ENCODE results near the gene HBP1. TPM values are rescaled to one million over a fixed set of nuclear protein-coding genes. Genes with fewer than 3 reads are reported as not detected.
"Not testable (repeated sequence)": the region's sequence is repeated elsewhere in the genome, so short reads cannot be mapped to it uniquely, and the experiment has no call there.

The HBP1 gene
- total and polyA plus RNA-seq, 9 donors, result 46.0 to 78.4 (median 59.8) TPM

DNA sequence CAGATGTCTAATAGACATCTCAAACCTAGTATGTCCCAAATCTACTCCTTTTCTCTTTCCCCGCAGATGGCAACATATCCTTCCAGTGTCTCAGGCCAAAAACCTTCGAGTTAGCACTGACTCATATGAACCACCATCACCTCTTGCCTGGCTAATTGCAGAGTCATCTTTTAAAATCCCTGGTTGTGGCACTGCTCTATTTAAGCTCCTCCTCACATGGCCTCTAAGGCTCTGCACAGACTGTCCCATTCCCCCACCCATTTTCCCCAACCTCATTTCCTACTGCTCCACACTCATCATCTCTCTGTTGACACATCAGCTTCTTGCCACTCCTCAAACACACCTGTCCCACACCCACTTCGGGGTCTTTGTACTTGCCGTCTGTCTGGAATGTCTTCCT lies 16.8 kb upstream of the HBP1 start:
- H3K4me3 ChIP-seq (ENCODE audit: low read length), result no peak overlapping the region
- 29% methylated on average over 2 of the region's 4 CpGs for WGBS (ENCODE audit: insufficient coverage)

DNA sequence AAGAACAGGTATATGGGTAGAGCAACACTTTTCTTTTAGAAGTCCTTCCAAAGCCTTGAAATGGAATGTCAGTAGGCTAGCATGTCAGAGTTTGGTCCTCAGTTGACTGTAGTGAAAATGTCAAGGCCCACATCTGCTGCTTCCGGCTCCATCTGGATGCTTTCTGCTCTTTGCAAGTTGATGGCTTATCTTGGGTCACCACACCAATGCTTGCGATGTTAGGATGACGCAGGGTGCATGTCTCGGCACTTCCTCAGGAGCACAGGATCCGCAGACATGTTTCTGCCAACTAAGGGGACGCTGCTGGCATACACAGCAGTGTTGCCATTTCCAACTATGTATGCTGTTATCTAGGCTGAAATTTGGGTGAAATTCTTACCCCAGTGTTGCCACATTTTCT lies 14.0 kb upstream of the HBP1 start:
- Histone ChIP-seq H3K27me3 (ENCODE audit: control insufficient read depth, insufficient read depth, low read length) (no peaks in the 10 kb centered on the region), H3K36me3 (ENCODE audit: control insufficient read depth, insufficient read depth, low read length) (no peaks in the 10 kb centered on the region), H3K4me1 (ENCODE audit: control insufficient read depth, insufficient read depth, low read length) (no peaks in the 10 kb centered on the region), H3K4me3 (ENCODE audit: low read length) (no peak overlapping the region), H3K27ac (ENCODE audit: low read length) (no peak overlapping the region), H3K9me3 (replicated peaks; ENCODE audit: control insufficient read depth, low read depth, low read length) (no peaks in the 10 kb centered on the region)
- WGBS (ENCODE audit: insufficient coverage), result 94% methylated on average over 5 of the region's 6 CpGs
- no peak for DNase-seq

More for the DNA sequence above, 16.8 kb upstream of the HBP1 start:
- H3K27ac ChIP-seq (ENCODE audit: low read length), result no peak overlapping the region
- DNase-seq, result no peak
- H3K4me1 ChIP-seq (ENCODE audit: control insufficient read depth, insufficient read depth, low read length), result no peaks in the 10 kb centered on the region
- no peaks in the 10 kb centered on the region for H3K27me3 ChIP-seq (ENCODE audit: control insufficient read depth, insufficient read depth, low read length)
- H3K9me3 ChIP-seq (replicated peaks; ENCODE audit: control insufficient read depth, low read depth, low read length), result no peaks in the 10 kb centered on the region
- no peaks in the 10 kb centered on the region for H3K36me3 ChIP-seq (ENCODE audit: control insufficient read depth, insufficient read depth, low read length)

DNA sequence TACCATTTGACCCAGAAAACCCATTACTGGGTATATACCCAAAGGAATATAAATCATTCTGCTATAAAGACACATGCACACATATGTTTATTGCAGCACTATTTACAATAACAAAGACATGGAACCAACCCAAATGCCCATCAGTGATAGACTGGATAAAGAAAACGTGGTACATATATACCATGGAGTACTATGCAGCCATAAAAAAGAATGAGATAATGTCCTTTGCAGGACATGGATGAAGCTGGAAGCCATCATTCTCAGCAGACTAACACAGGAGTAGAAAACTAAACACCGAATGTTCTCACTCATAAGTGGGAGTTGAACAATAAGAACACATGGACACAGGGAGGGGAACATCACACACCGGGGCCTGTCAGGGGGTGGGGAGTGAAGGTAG lies 13.1 kb upstream of the HBP1 start:
- H3K27ac ChIP-seq (ENCODE audit: low read length); H3K27me3 ChIP-seq (ENCODE audit: control insufficient read depth, insufficient read depth, low read length); DNase-seq; H3K36me3 ChIP-seq (ENCODE audit: control insufficient read depth, insufficient read depth, low read length); H3K4me3 ChIP-seq (ENCODE audit: low read length); H3K9me3 ChIP-seq (replicated peaks; ENCODE audit: control insufficient read depth, low read depth, low read length); H3K4me1 ChIP-seq (ENCODE audit: control insufficient read depth, insufficient read depth, low read length): not testable (repeated sequence)
- 86% methylated on average over 1 of the region's 3 CpGs for WGBS (ENCODE audit: insufficient coverage)

DNA sequence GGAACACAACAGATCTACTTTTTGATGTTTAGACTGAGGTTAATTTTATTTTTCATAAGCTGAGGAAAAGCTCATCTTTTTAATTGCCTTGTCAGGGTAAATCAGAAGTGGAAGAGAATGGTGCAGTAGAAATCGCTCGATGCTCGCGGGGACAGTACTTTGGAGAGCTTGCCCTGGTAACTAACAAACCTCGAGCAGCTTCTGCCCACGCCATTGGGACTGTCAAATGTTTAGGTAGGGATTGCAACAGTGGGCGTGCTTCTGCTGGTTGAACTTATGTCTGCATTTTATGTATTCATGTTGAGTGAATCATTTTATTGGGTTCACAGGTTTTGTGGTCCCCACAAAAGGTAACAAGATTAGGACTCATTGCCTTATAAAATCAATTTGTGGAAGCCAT lies 11.7 kb upstream of the HBP1 start:
- DNase-seq, result no peak
- no peaks in the 10 kb centered on the region for H3K4me1 ChIP-seq (ENCODE audit: control insufficient read depth, insufficient read depth, low read length)
- no peaks in the 10 kb centered on the region for H3K36me3 ChIP-seq (ENCODE audit: control insufficient read depth, insufficient read depth, low read length)
- no peaks in the 10 kb centered on the region for H3K9me3 ChIP-seq (replicated peaks; ENCODE audit: control insufficient read depth, low read depth, low read length)
- no peak overlapping the region for H3K4me3 ChIP-seq (ENCODE audit: low read length)
- WGBS (ENCODE audit: insufficient coverage), result 89% methylated on average over 6 of the region's 7 CpGs
- no peaks in the 10 kb centered on the region for H3K27me3 ChIP-seq (ENCODE audit: control insufficient read depth, insufficient read depth, low read length)
- no peak overlapping the region for H3K27ac ChIP-seq (ENCODE audit: low read length)

DNA sequence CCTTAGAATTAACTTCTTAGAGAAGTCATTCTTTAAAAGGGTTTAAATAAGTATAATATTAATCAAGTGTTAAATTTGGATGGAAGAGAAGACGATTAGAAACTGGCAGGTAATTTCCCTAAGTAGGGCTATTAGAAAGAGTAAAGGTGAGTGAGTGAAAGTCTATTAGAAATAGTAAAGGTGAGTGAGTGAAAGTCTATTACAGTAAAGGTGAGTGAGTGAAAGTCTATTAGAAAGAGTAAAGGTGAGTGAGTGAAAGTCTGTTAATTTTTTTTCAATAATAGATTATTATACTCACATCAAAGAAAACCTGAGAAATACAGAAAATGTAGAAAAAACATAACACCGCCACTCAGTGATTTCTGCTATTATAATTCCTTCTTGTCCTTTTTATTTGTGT lies 10.8 kb upstream of the HBP1 start:
- no peaks in the 10 kb centered on the region for H3K36me3 ChIP-seq (ENCODE audit: control insufficient read depth, insufficient read depth, low read length)
- WGBS (ENCODE audit: insufficient coverage), result 100% methylated on average over 1 of the region's 2 CpGs
- no peaks in the 10 kb centered on the region for H3K9me3 ChIP-seq (replicated peaks; ENCODE audit: control insufficient read depth, low read depth, low read length)
- H3K27me3 ChIP-seq (ENCODE audit: control insufficient read depth, insufficient read depth, low read length), result no peaks in the 10 kb centered on the region
- no peak overlapping the region for H3K4me3 ChIP-seq (ENCODE audit: low read length)
- no peaks in the 10 kb centered on the region for H3K4me1 ChIP-seq (ENCODE audit: control insufficient read depth, insufficient read depth, low read length)
- no peak overlapping the region for H3K27ac ChIP-seq (ENCODE audit: low read length)
- no peak for DNase-seq

DNA sequence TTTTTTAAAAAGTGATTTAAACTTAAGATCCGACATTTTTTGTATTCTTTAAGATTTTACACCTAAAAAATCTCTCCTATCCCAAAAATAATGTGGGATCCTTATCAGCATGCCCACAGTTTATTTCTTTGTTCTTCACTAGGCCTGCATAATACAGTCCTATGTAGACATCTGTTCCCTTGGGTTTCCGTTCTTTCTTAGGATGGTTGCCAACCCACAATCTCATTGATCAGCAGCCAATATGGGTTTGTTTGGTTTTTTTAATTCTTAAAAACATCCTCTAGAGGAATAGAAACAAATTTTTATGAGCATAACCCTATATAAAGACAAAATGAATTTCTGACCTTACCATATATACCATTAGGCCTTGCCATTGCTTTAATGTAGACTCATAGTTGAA lies 8.4 kb upstream of the HBP1 start:
- WGBS (ENCODE audit: insufficient coverage), result no CpG with 5 or more reads among the region's 2 CpGs
- no peaks in the 10 kb centered on the region for H3K4me1 ChIP-seq (ENCODE audit: control insufficient read depth, insufficient read depth, low read length)
- no peak overlapping the region for H3K4me3 ChIP-seq (ENCODE audit: low read length)
- no peaks in the 10 kb centered on the region for H3K9me3 ChIP-seq (replicated peaks; ENCODE audit: control insufficient read depth, low read depth, low read length)
- DNase-seq, result no peak
- H3K27ac ChIP-seq (ENCODE audit: low read length), result no peak overlapping the region
- no peaks in the 10 kb centered on the region for H3K36me3 ChIP-seq (ENCODE audit: control insufficient read depth, insufficient read depth, low read length)
- no peaks in the 10 kb centered on the region for H3K27me3 ChIP-seq (ENCODE audit: control insufficient read depth, insufficient read depth, low read length)

DNA sequence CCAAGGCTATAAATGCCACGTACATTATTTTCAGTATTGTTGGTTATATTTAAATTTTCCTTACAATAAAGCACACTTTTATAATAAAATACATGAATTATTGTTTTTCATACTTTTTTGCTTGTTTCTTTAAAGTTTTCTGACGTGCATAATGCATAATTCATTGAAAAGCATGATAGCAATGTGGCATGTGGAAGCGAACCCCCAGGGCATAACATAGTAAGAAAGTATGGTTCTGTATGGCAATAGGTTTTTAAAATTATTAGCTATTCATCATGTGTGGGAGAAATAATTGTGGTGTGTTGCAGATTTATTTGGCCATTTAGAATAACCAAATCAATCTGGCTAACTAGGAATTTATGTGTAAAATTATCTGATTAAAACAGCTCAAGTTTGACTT lies 7.4 kb upstream of the HBP1 start:
- H3K36me3 ChIP-seq (ENCODE audit: control insufficient read depth, insufficient read depth, low read length), result no peaks in the 10 kb centered on the region
- no peaks in the 10 kb centered on the region for H3K27me3 ChIP-seq (ENCODE audit: control insufficient read depth, insufficient read depth, low read length)
- 67% methylated on average over 1 of the region's 3 CpGs for WGBS (ENCODE audit: insufficient coverage)
- no peaks in the 10 kb centered on the region for H3K9me3 ChIP-seq (replicated peaks; ENCODE audit: control insufficient read depth, low read depth, low read length)
- DNase-seq, result no peak
- H3K4me3 ChIP-seq (ENCODE audit: low read length), result no peak overlapping the region
- H3K27ac ChIP-seq (ENCODE audit: low read length), result no peak overlapping the region
- no peaks in the 10 kb centered on the region for H3K4me1 ChIP-seq (ENCODE audit: control insufficient read depth, insufficient read depth, low read length)

DNA sequence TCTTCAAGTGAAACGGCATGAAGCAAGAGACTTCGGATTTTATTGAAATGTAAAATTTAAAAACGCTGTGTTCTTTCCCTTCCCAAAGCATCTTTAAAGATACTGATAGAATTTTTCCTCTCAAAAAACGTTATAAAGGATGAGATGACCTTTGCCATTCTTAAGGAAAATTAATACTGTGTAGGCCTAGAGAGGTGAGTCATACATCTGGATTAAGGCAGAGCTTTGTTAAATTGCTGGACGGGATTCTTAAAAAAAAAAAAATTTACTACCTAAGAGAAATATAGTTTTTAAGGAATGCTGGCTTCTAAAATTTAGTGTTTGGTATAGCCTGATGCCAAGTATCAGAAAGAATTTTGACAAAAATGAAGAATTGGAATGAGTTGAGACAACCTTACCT lies 6.3 kb upstream of the HBP1 start:
- H3K27me3 ChIP-seq (ENCODE audit: control insufficient read depth, insufficient read depth, low read length), result no peaks in the 10 kb centered on the region
- H3K9me3 ChIP-seq (replicated peaks; ENCODE audit: control insufficient read depth, low read depth, low read length), result no peaks in the 10 kb centered on the region
- no peak for DNase-seq
- no peak overlapping the region for H3K4me3 ChIP-seq (ENCODE audit: low read length)
- H3K4me1 ChIP-seq (ENCODE audit: control insufficient read depth, insufficient read depth, low read length), result no peaks in the 10 kb centered on the region
- WGBS (ENCODE audit: insufficient coverage), result no CpG with 5 or more reads among the region's 5 CpGs
- no peak overlapping the region for H3K27ac ChIP-seq (ENCODE audit: low read length)
- no peaks in the 10 kb centered on the region for H3K36me3 ChIP-seq (ENCODE audit: control insufficient read depth, insufficient read depth, low read length)

DNA sequence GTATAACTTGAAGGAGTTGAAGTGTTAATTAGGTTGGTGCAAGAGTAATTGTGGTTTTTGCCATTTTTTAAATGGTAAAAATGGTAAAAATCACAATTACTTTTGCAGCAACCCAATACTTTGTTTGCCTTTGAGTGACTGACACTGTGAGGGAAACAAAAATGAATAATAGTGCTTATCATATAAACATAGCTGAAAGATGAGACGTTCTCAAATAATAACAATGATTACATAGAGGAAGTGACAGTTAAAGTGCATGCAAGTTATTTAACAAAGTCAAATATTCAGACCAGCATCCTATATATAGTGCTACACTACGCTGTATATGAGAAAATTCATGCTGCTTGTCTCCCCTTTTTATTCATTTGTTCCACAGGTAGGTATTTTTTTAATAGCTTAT lies 4.7 kb upstream of the HBP1 start:
- Histone ChIP-seq H3K27ac (ENCODE audit: low read length) (no peak overlapping the region), H3K4me1 (ENCODE audit: control insufficient read depth, insufficient read depth, low read length) (no peaks in the 10 kb centered on the region), H3K36me3 (ENCODE audit: control insufficient read depth, insufficient read depth, low read length) (no peaks in the 10 kb centered on the region), H3K27me3 (ENCODE audit: control insufficient read depth, insufficient read depth, low read length) (no peaks in the 10 kb centered on the region), H3K9me3 (replicated peaks; ENCODE audit: control insufficient read depth, low read depth, low read length) (no peaks in the 10 kb centered on the region), H3K4me3 (ENCODE audit: low read length) (no peak overlapping the region)
- no CpG with 5 or more reads among the region's 2 CpGs for WGBS (ENCODE audit: insufficient coverage)
- no peak for DNase-seq

DNA sequence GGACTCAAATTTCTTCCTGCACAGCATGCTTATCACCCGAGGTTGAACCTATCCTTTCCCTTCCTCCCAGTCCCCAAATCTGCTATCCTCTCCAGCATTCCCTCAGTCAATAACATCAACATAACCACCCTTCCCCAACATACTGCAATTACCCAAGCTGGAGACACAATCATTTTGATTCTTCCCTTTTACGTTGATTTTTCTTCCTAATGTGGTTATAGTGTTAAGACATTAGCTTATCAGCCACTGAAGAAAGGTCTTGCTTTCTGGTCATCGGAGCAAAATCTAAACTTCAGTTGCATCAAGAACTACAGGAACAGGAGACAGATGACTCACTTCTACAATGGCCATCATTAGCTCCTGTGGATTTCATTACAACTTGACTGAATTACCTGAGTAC lies 3.5 kb upstream of the HBP1 start:
- Histone ChIP-seq H3K36me3 (ENCODE audit: control insufficient read depth, insufficient read depth, low read length) (no peaks in the 10 kb centered on the region), H3K4me3 (ENCODE audit: low read length) (no peak overlapping the region), H3K27me3 (ENCODE audit: control insufficient read depth, insufficient read depth, low read length) (no peaks in the 10 kb centered on the region), H3K9me3 (replicated peaks; ENCODE audit: control insufficient read depth, low read depth, low read length) (no peaks in the 10 kb centered on the region), H3K4me1 (ENCODE audit: control insufficient read depth, insufficient read depth, low read length) (no peaks in the 10 kb centered on the region), H3K27ac (ENCODE audit: low read length) (no peak overlapping the region)
- no peak for DNase-seq
- WGBS (ENCODE audit: insufficient coverage), result 65% methylated on average over 2 of the region's 3 CpGs

DNA sequence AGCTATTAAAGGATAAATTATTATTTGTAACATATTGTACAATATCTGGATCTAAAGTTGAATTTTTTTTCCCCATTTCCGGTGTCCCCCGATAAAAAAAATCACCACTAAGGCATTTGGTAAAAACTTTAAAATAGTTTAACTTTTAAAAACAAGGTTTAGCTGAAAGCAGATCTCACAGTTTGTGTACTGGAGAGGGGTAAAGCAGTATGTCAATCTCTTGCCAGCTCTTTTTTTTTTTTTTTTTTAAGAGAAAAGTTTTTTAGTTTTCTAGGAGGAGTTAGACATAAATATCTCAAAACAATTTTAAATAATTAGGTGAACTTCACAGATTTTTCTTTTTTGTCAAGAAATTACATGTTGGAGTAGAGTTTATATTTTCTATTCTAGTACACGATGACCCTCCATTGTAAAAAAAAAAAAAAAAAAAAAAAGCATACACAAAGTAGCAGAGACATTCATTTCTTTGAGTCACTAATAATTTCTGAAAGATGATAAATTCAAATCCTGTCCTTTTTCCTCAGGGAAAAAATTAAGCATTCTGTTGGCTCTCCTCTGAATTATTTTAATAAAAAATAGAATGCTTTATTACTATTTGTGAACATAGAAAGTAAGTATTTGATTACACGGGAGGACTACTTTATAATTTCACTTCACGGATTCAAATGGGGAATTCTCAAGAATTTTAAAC lies 1.9 kb upstream of the HBP1 start:
- WGBS (ENCODE audit: insufficient coverage), result no CpG with 5 or more reads among the region's 5 CpGs
- H3K9me3 ChIP-seq (replicated peaks; ENCODE audit: control insufficient read depth, low read depth, low read length), result no peaks in the 10 kb centered on the region
- H3K4me3 ChIP-seq (ENCODE audit: low read length), result peak overlapping the region; percentile 74
- peak overlapping the region; percentile 99 for H3K27ac ChIP-seq (ENCODE audit: low read length)
- H3K27me3 ChIP-seq (ENCODE audit: control insufficient read depth, insufficient read depth, low read length), result no peaks in the 10 kb centered on the region
- H3K36me3 ChIP-seq (ENCODE audit: control insufficient read depth, insufficient read depth, low read length), result peaks cover 2% of the 10 kb centered on the region
- H3K4me1 ChIP-seq (ENCODE audit: control insufficient read depth, insufficient read depth, low read length), result peaks cover 5% of the 10 kb centered on the region
- DNase-seq, result peak; percentile 32
